DMS153 treated with DMSO at 0.1 percent for 48 hours (cell line): ENCODE data around the gene AKT1.
"Not testable (repeated sequence)": the region's sequence is repeated elsewhere in the genome, so short reads cannot be mapped to it uniquely, and the experiment has no call there.

Experiments
- DNase-seq: peaks from one replicate; lab custom pipeline; 2025; ENCODE audit not compliant: unreplicated experiment; lab: John Stamatoyannopoulos, UW

AKT1 gene

GRCh38 chr14:104755621-104756020, 39.9 kb downstream of the AKT1 start:
- DNase-seq: no peak

- no peak for DNase-seq
Observed at GRCh38 chr14:104754213-104754851, 41.2 kb downstream of the AKT1 start.

GRCh38 chr14:104753528-104754212, 41.9 kb downstream of the AKT1 start:
- no peak for DNase-seq

- DNase-seq: peak; percentile 80
Observed at GRCh38 chr14:104752735-104753527, 42.6 kb downstream of the AKT1 start, which contains the start of gene SIVA1. Gene SIVA1, plus strand, starts transcription at chr14:104753147. Its CDS starts 55 bp downstream, at chr14:104753202.

GRCh38 chr14:104752423-104752734, 43.2 kb downstream of the AKT1 start:
- DNase-seq: no peak

- no peak for DNase-seq
Observed at GRCh38 chr14:104751539-104752422, 43.8 kb downstream of the AKT1 start.

GRCh38 chr14:104750753-104751057, 44.8 kb downstream of the AKT1 start:
- DNase-seq: not testable (repeated sequence)

GRCh38 chr14:104750056-104750752, 45.3 kb downstream of the AKT1 start:
- no peak for DNase-seq

GRCh38 chr14:104749111-104749649, 46.4 kb downstream of the AKT1 start:
- DNase-seq: no peak

GRCh38 chr14:104747876-104748275, 47.7 kb downstream of the AKT1 start:
- no peak for DNase-seq

GRCh38 chr14:104746934-104747481, 48.5 kb downstream of the AKT1 start:
- peak; percentile 31 for DNase-seq

GRCh38 chr14:104746071-104746545, 49.4 kb downstream of the AKT1 start:
- DNase-seq: no peak

GRCh38 chr14:104745431-104745830, 50.1 kb downstream of the AKT1 start:
- no peak for DNase-seq

GRCh38 chr14:104744484-104744883, 51.1 kb downstream of the AKT1 start:
- DNase-seq: no peak

GRCh38 chr14:104743461-104744380, 51.8 kb downstream of the AKT1 start:
- no peak for DNase-seq

GRCh38 chr14:104742586-104743455, 52.7 kb downstream of the AKT1 start:
- no peak for DNase-seq

- DNase-seq: no peak
Observed at GRCh38 chr14:104741803-104742251, 53.7 kb downstream of the AKT1 start.
